H1 (cell line): Measurements from ENCODE around the gene URB2. TPM values are rescaled to one million over a fixed set of nuclear protein-coding genes. Genes with fewer than 3 reads are reported as not detected.

Source experiments
- polyA plus RNA-seq, 7 experiments: library from polyadenylated mRNA; depleted of rRNA in 3 of 7; stranded (reverse) in 5 of 7; unstranded in 2 of 7; fragments of >200 nt in 5 of 7; fragments of 200-250 nt in 2 of 7; gene quantifications; 1 replicate in 5 of 7; 2 replicates in 1 of 7; 4 replicates in 1 of 7; pipeline versions ENCODE4 v1.2.1 to v1.2.3, GENCODE V29; 2011 to 2013; ENCODE audit warnings: missing spikeins in 2 of 7, mixed read lengths in 2 of 7
- total RNA-seq: library from RNA; stranded (reverse); fragmentation: NEBNext Ultra II Directional; extraction: Animal tissue kit (Norgen Biotek cat#: 25700); gene quantifications from 2 replicates; pipeline ENCODE4 v1.2.1, GENCODE V29; 2021
- TF ChIP-seq, protein P1 (sequence below): fragments of 300-600 bp; sonication (generic); IDR thresholded peaks from 2 replicates; pipeline ENCODE4 v1.7.1; 2012; ENCODE audit warnings: low read length, moderate library complexity, mild to moderate bottlenecking, inconsistent platforms; ENCODE audit not compliant: insufficient replicate concordance

Gene URB2
- total and polyA plus RNA-seq, 2 of the 8 experiments (the other 6 are each of a cell fraction or from before 2014, with no cell fraction given), result 13.7 to 33.0 TPM

GRCh38 chr1:229689904-229690303 is 63.9 kb downstream of the URB2 start (continued):
- TF ChIP-seq, protein P1, sequence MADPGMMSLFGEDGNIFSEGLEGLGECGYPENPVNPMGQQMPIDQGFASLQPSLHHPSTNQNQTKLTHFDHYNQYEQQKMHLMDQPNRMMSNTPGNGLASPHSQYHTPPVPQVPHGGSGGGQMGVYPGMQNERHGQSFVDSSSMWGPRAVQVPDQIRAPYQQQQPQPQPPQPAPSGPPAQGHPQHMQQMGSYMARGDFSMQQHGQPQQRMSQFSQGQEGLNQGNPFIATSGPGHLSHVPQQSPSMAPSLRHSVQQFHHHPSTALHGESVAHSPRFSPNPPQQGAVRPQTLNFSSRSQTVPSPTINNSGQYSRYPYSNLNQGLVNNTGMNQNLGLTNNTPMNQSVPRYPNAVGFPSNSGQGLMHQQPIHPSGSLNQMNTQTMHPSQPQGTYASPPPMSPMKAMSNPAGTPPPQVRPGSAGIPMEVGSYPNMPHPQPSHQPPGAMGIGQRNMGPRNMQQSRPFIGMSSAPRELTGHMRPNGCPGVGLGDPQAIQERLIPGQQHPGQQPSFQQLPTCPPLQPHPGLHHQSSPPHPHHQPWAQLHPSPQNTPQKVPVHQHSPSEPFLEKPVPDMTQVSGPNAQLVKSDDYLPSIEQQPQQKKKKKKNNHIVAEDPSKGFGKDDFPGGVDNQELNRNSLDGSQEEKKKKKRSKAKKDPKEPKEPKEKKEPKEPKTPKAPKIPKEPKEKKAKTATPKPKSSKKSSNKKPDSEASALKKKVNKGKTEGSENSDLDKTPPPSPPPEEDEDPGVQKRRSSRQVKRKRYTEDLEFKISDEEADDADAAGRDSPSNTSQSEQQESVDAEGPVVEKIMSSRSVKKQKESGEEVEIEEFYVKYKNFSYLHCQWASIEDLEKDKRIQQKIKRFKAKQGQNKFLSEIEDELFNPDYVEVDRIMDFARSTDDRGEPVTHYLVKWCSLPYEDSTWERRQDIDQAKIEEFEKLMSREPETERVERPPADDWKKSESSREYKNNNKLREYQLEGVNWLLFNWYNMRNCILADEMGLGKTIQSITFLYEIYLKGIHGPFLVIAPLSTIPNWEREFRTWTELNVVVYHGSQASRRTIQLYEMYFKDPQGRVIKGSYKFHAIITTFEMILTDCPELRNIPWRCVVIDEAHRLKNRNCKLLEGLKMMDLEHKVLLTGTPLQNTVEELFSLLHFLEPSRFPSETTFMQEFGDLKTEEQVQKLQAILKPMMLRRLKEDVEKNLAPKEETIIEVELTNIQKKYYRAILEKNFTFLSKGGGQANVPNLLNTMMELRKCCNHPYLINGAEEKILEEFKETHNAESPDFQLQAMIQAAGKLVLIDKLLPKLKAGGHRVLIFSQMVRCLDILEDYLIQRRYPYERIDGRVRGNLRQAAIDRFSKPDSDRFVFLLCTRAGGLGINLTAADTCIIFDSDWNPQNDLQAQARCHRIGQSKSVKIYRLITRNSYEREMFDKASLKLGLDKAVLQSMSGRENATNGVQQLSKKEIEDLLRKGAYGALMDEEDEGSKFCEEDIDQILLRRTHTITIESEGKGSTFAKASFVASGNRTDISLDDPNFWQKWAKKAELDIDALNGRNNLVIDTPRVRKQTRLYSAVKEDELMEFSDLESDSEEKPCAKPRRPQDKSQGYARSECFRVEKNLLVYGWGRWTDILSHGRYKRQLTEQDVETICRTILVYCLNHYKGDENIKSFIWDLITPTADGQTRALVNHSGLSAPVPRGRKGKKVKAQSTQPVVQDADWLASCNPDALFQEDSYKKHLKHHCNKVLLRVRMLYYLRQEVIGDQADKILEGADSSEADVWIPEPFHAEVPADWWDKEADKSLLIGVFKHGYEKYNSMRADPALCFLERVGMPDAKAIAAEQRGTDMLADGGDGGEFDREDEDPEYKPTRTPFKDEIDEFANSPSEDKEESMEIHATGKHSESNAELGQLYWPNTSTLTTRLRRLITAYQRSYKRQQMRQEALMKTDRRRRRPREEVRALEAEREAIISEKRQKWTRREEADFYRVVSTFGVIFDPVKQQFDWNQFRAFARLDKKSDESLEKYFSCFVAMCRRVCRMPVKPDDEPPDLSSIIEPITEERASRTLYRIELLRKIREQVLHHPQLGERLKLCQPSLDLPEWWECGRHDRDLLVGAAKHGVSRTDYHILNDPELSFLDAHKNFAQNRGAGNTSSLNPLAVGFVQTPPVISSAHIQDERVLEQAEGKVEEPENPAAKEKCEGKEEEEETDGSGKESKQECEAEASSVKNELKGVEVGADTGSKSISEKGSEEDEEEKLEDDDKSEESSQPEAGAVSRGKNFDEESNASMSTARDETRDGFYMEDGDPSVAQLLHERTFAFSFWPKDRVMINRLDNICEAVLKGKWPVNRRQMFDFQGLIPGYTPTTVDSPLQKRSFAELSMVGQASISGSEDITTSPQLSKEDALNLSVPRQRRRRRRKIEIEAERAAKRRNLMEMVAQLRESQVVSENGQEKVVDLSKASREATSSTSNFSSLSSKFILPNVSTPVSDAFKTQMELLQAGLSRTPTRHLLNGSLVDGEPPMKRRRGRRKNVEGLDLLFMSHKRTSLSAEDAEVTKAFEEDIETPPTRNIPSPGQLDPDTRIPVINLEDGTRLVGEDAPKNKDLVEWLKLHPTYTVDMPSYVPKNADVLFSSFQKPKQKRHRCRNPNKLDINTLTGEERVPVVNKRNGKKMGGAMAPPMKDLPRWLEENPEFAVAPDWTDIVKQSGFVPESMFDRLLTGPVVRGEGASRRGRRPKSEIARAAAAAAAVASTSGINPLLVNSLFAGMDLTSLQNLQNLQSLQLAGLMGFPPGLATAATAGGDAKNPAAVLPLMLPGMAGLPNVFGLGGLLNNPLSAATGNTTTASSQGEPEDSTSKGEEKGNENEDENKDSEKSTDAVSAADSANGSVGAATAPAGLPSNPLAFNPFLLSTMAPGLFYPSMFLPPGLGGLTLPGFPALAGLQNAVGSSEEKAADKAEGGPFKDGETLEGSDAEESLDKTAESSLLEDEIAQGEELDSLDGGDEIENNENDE, result no peak
